ENCODE results near the gene SRPK3. TPM values are rescaled to one million over a fixed set of nuclear protein-coding genes. Genes with fewer than 3 reads are reported as not detected.
A peak's percentile ranks its signal among the peaks of the same experiment; 100 is the strongest.
"Not testable (repeated sequence)": the region's sequence is repeated elsewhere in the genome, so short reads cannot be mapped to it uniquely, and the experiment has no call there.

SRPK3 gene
- total RNA-seq, 4 donors from 2014 or later: 0.12 to 0.47 (median 0.19) TPM; not detected in 1

DNA sequence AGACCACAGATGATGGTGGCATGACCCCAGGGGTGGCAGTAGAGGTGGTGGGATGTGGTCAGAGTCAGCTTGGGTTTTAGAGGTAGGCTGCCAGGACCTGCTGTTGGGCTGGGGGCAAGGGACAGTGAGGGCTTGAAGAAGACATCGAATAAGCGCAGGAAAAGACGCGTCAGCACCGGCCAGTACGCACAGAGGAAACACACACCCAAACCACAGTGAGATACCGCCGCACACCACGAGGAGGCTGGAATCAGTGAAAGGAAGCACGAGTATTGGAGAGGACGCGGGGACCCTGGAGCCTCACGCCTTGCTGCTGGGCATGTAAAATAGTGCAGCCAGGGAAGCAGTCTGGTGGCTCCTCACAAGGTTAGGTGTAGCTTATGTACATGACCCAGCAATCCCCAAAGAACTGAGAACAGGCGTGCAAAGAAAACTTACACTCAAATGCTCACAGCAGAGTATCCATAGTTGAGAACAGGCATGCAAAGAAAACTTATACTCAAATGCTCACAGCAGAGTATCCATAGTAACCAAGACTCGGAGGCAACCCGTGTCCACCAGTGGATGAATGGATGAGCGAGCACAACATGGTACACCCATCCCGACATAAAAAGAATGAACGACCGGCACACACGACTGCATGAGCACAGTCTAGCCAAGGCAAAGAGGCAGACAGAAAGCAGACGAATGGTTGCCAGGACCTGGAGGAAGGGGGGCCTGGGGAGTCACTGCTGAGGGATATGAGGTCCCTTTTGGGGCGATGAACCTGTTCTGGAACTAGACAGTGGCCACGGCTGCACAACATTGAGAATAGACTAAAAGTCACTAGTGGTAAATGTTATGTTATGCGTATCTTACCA lies 36.2 kb downstream of the SRPK3 start:
- TF ChIP-seq, protein P1, sequence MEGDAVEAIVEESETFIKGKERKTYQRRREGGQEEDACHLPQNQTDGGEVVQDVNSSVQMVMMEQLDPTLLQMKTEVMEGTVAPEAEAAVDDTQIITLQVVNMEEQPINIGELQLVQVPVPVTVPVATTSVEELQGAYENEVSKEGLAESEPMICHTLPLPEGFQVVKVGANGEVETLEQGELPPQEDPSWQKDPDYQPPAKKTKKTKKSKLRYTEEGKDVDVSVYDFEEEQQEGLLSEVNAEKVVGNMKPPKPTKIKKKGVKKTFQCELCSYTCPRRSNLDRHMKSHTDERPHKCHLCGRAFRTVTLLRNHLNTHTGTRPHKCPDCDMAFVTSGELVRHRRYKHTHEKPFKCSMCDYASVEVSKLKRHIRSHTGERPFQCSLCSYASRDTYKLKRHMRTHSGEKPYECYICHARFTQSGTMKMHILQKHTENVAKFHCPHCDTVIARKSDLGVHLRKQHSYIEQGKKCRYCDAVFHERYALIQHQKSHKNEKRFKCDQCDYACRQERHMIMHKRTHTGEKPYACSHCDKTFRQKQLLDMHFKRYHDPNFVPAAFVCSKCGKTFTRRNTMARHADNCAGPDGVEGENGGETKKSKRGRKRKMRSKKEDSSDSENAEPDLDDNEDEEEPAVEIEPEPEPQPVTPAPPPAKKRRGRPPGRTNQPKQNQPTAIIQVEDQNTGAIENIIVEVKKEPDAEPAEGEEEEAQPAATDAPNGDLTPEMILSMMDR (IDR thresholded peaks at IDR 0.05): no peak
- DNase-seq (ENCODE audit: low spot score) (no peak), ATAC-seq (ENCODE audit: low FRiP score) (no peak)

DNA sequence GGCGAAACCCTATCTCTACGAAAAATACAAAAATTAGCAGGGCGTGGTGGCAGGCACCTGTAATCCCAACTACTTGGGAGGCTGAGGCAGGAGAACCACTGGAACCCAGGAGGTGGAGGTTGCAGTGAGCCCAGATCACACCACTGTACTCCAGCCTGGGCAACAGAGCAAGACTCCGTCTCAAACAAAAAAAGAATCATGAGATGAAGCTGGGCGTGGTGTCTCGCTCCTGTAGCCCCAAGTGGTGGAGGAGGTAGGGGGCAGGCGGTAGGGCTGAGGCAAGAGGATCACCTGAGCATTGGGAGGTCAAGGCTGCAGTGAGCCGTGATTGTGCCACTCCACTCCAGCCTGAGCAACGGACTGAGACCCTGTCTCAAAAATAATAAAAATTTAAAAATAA lies 37.2 kb downstream of the SRPK3 start:
- ATAC-seq (ENCODE audit: low FRiP score); DNase-seq (ENCODE audit: low spot score): not testable (repeated sequence)

DNA sequence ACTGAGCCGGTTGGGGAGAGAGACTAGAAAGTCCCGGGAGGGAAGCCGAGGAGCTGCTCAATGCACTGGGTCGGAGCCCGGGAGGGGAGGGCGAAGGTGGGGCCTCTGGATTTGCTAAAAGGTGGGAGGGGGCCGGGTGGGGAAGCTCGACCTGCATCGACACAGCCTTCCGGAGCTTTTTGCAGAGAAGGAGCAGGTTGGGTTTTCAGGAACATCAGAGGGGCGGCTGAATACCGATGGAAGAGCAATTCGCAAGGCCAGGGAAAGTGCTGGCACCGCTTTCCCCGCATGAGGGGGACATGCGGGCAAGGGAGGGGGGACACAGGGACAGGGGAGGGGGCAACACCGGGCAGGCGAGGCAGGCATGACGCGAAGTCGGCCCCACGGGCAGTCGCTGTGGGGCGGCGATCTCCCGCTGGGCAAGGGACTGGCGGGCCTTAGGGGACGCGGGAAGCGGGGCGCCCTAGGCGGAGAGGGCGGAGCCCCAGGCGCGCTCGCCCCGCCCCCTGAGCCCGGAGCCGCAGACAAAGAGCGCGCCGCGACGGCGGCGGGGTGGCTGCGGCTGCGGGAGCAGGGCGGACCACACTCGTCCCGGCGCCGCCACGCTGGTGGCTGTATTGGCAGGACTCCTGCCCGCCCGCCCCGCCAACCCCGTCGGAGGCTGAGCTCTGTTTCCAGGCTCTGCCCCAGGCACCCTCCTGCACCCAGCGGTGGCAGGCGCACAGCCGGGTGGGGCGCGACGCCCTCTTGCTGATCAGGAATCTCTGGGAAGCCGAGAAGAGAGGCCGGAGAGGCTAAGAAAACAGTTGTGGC lies 37.9 kb downstream of the SRPK3 start:
- DNase-seq (ENCODE audit: low spot score) (no peak), ATAC-seq (ENCODE audit: low FRiP score) (peak; percentile 58)
- TF ChIP-seq, protein P1 (IDR thresholded peaks at IDR 0.05): no peak

DNA sequence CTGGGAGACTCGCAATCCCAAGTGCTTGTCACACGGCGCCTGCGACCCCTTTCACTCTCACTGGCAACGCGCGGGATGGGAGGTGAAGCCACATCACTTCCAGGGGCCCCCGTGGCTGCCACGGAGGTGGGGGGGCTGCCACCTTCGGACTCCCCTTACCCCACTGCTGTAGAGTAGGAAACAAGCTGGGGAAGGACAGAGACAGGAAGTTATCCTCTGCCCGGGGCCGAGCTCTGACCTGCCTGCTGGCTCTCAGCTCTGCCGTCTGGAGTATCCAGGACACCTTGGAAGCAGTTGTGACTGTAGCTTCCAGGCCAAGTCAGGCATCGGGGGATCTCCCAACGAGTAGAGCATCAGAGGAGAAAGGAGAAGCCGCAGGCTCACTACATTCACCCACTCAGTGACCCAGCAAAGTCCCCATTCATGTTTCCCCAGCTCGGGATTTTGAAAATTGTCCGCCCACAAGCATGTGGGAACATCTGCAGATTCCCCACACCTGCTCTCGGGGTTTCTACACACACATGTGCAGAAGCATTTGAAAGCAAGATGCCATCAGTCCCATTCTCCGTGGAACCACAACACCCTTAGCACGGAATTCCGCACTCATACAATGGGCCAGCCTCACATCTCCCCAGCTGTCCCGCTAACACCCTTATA lies 38.7 kb downstream of the SRPK3 start:
- no peak for ATAC-seq (ENCODE audit: low FRiP score)
- TF ChIP-seq, protein P1 (IDR thresholded peaks at IDR 0.05): no peak
- DNase-seq (ENCODE audit: low spot score): no peak

DNA sequence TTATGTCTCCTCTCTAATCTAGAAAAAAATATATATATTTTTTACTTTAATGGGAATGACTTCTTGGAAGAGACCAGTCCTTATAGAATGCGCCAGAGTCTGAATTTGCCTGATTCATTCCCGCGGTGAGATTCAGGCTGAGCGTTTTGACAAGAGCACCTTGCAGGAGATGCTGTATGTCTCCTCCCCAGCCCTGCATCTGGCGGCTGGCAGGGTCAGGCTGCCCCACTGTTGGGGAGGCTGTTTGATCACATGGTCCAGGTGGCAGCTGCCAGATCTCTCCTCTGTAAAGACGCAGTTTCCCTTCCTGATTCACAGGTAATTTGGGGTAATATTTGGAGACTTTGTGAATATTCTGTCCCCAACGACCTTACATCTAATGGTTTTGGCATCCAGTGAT lies 39.8 kb downstream of the SRPK3 start:
- ATAC-seq (ENCODE audit: low FRiP score): no peak
- TF ChIP-seq, protein P1 (IDR thresholded peaks at IDR 0.05): no peak
- no peak for DNase-seq (ENCODE audit: low spot score)

DNA sequence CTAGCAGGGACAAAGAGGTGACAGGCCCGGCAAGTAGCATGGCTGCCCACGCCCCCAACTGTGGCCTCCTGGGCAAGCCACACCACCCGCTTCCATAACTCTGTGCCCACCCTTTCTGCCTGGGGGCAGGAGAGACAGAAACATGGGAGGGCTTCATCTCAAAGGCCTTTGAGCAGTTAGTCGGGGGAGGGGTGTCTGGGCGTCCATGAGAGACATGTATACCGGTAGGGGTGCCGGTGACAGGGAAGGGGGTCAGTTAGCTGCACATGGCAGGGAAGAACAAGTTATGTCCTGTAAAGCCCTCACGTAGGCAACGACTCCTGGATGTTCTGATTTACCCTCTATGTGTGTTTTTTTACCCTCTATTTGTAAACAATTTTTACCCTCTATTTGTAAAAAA lies 40.2 kb downstream of the SRPK3 start:
- TF ChIP-seq, protein P1 (IDR thresholded peaks at IDR 0.05): no peak
- DNase-seq (ENCODE audit: low spot score): no peak
- no peak for ATAC-seq (ENCODE audit: low FRiP score)

DNA sequence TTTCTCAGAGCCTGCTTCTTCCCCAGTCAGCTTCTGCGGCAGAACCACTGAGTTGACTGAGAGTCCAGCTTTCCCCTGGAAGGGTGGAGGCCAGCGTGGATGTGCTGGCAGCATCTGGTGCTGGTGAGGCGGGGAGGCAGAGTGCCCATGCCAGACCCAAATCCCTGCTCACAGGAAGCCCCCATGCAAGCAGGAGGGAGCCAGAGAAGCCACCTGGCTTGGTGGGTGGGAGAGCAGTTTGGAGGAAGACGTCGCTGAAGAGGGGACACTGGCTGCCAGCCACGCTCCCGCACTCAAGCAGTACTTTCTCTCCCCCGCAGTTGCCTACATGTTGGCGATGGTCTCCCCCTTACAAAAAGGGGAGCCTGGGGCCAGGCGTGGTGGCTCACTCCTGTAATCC lies 43.5 kb downstream of the SRPK3 start:
- DNase-seq (ENCODE audit: low spot score): no peak
- TF ChIP-seq, protein P1 (IDR thresholded peaks at IDR 0.05): no peak
- ATAC-seq (ENCODE audit: low FRiP score): no peak
